GM18498 (cell line): Measurements from ENCODE around the gene PPARD.

Experiments
- ATAC-seq: cut with Tn5 transposase; IDR thresholded peaks from one replicate; pipeline ENCODE4 v1.9.1; 2021; ENCODE audit warnings: mild to moderate bottlenecking, moderate library complexity; ENCODE audit not compliant: unreplicated experiment

PPARD gene

GRCh38 chr6:35354361-35355135 is 12.2 kb downstream of the PPARD start:
- ATAC-seq: no peak

- no peak for ATAC-seq
Observed at GRCh38 chr6:35356391-35356790, 14.0 kb downstream of the PPARD start.

DNA sequence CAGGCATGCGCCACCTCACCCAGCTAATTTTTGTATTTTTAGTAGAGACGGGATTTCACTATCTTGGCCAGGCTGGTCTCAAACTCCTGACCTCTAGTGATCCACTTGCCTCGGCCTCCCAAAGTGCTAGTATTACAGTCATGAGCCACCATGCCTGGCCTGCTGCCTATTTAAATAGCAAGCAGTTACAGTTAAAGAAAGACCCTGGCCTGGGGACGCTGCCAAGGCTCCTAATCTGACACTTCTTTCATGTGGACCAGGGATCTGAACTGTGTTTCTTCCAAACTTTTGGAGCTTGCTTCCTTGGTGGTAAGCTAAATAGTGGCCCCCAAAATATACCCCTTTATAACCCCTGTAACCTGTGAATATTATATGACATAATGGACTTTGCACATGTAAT is 15.3 kb downstream of the PPARD start:
- no peak for ATAC-seq

DNA sequence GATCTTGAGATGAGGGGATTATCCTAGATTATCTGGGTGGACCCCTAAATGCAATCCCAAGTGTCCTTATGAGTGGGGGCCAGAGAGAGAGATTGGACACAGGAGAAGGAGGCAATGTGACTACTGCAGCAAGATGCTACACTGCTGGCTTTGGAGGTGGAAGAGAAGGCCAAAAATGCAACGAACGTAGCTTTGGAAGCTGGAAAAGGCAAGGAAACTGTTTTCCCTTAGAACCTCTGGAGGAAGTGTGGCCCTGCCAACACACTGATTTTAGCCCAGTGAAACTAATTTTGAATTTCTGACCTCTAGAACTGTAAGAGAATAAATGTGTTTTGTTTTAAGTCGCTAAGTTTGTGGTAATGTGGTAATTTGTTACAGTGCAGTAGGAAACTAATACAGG is 15.7 kb downstream of the PPARD start:
- no peak for ATAC-seq

DNA sequence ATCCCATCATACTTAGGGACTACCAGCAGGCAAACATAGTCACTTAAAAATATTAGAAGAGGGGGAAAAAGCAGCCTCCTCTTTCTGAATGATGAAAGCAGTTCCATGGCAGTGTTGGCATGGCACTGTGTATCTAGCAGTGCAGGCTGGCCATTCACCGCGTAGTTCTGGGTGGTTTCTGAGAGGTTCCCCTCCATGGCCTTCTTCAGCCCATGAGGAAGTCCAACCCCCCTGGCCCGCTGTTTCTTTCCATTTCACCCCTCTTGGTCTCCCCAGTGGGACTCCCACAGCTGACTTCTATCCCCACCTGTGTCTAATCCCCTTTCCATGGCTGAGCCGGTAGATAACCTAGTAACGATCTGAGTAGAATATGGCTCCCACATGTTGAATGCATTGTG is 17.0 kb downstream of the PPARD start:
- no peak for ATAC-seq

GRCh38 chr6:35359744-35360348 is 17.5 kb downstream of the PPARD start:
- no peak for ATAC-seq

GRCh38 chr6:35360349-35361138 is 18.2 kb downstream of the PPARD start:
- no peak for ATAC-seq

- no peak for ATAC-seq
Observed at GRCh38 chr6:35362200-35362599, 19.8 kb downstream of the PPARD start.

- no peak for ATAC-seq
Observed at GRCh38 chr6:35363293-35363750, 21.0 kb downstream of the PPARD start.

GRCh38 chr6:35365594-35366203 is 23.3 kb downstream of the PPARD start:
- ATAC-seq: no peak

GRCh38 chr6:35366204-35366596 is 23.8 kb downstream of the PPARD start:
- no peak for ATAC-seq

GRCh38 chr6:35367646-35368037 is 25.3 kb downstream of the PPARD start:
- ATAC-seq: no peak

GRCh38 chr6:35368038-35368887 is 25.9 kb downstream of the PPARD start:
- no peak for ATAC-seq

GRCh38 chr6:35370124-35370741 is 27.9 kb downstream of the PPARD start:
- ATAC-seq: peak; percentile 63

GRCh38 chr6:35370785-35371493 is 28.6 kb downstream of the PPARD start:
- ATAC-seq: no peak

GRCh38 chr6:35371494-35372262 is 29.3 kb downstream of the PPARD start:
- ATAC-seq: no peak

DNA sequence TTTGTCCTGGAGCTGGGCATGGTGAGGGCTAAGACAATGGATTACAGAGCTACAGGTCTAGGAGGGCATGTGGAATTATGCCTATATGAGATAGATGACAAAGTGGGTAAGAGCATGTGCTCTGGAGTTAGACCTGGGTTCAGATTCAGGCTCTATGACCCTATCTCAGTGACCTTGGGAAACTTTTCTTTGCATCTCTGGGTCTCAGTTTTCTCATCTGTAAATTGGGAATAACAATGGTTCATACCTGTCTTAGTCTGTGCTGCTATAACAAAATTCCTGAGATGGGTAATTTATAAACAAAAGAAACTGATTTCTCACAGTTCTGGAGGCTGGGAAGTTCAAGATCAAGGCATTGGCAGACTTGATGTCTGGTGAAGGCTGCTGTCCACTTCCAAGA is 30.3 kb downstream of the PPARD start:
- no peak for ATAC-seq

DNA sequence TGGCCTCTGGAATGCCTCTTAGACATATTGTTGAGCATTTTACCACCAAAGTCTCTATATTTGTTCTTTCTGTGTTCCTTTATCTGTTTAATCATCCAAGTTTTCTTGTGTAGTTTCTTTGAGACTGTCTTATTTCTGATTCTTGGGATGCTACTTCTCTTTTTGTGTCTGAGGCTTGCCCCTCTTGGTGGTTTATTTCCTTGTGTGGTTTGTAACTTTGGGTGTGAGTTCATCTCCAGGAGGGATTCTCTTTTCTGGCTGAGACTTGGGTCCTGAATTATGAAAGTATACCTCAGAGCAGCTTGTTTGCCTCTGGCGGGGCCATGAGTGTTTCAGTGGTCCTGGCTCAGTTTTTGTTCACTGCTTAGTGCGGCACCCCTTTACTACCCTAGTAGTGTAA is 33.9 kb downstream of the PPARD start:
- no peak for ATAC-seq

- no peak for ATAC-seq
Observed at GRCh38 chr6:35377002-35377401, 34.6 kb downstream of the PPARD start.
